Panc1 (cell line): ENCODE data around the gene PPP1R7. TPM values are rescaled to one million over a fixed set of nuclear protein-coding genes. Genes with fewer than 3 reads are reported as not detected.

ENCODE experiments used
- ATAC-seq: fragments of 200-7000 bp; cut with Tn5 transposase; 2 replicates; pipeline ENCODE4 v1.9.1; 2020; ENCODE audit warnings: mild to moderate bottlenecking, moderate library complexity
- Bru-seq: library from RNA; stranded (reverse); fragments of 400-500 nt; gene quantifications from one replicate; lab custom pipeline; 2021; lab: Mats Ljungman, UMichigan
- BruChase-seq, 2 experiments: library from RNA; stranded (reverse); fragments of 400-500 nt; gene quantifications; one replicate each; lab custom pipeline; 2021; lab: Mats Ljungman, UMichigan
- BruUV-seq: library from RNA; stranded (reverse); fragments of 400-500 nt; replicated peaks from 2 replicates; lab custom pipeline; 2021; lab: Mats Ljungman, UMichigan
- CTCF ChIA-PET: fragments of 300-600 bp; sonication (Branson Sonifier 250); formaldehyde crosslinking; loops from one replicate; lab custom pipeline; 2022; ENCODE audit warnings: antibody characterized with exemption; lab: Charles Lee
- POLR2A ChIA-PET: fragments of 300-600 bp; sonication (Branson Sonifier 250); formaldehyde crosslinking; loops from one replicate; lab custom pipeline; 2022; ENCODE audit warnings: antibody characterized with exemption; lab: Charles Lee
- DNase-seq: peaks from one replicate; pipeline ENCODE4 v3.0.0-alpha.2; 2010; ENCODE audit warnings: low read depth, low spot score
- H3K27ac ChIP-seq: 2 replicates; pipeline ENCODE4 v1.5.1; 2011; ENCODE audit warnings: mild to moderate bottlenecking, low read length, inconsistent platforms
- H3K27me3 ChIP-seq: fragments of 200-500 bp; sonication (Bioruptor generic); 2 replicates; pipeline ENCODE4 v1.6.0; 2014; ENCODE audit warnings: low read length, inconsistent platforms; ENCODE audit not compliant: control insufficient read depth, insufficient read depth
- H3K36me3 ChIP-seq: fragments of 200-500 bp; sonication (Bioruptor generic); 2 replicates; pipeline ENCODE4 v1.5.1; 2014; ENCODE audit warnings: inconsistent platforms, mild to moderate bottlenecking, low read length, moderate library complexity; ENCODE audit not compliant: control insufficient read depth, insufficient read depth
- H3K4me1 ChIP-seq: 2 replicates; pipeline ENCODE4 v1.5.1; 2011; ENCODE audit warnings: inconsistent platforms, mild to moderate bottlenecking, low read length, moderate library complexity; ENCODE audit not compliant: control insufficient read depth, insufficient read depth
- H3K4me3 ChIP-seq, 2 experiments: 2 replicates each; pipeline ENCODE4 v1.5.1; 2011 to 2012; ENCODE audit warnings: low read depth in 2 of 2, low read length in 2 of 2, mild to moderate bottlenecking in 2 of 2, inconsistent platforms in 1 of 2, moderate library complexity in 1 of 2
- H3K9me3 ChIP-seq: fragments of 200-500 bp; sonication (Bioruptor generic); 2 replicates; pipeline ENCODE4 v1.5.1; 2014; ENCODE audit warnings: low read depth, mild to moderate bottlenecking, inconsistent platforms, low read length, moderate library complexity; ENCODE audit not compliant: control insufficient read depth, insufficient read depth
- POLR2AphosphoS5 ChIP-seq: IDR thresholded peaks from 2 replicates; pipeline ENCODE4 v1.6.1; 2012; ENCODE audit warnings: mild to moderate bottlenecking, low read depth, low read length, moderate library complexity
- SIN3A ChIP-seq: IDR thresholded peaks from 2 replicates; pipeline ENCODE4 v1.6.1; 2012; ENCODE audit warnings: low read depth, mild to moderate bottlenecking, low read length, moderate library complexity, borderline replicate concordance; ENCODE audit not compliant: insufficient read depth
- TCF7L2 ChIP-seq: IDR thresholded peaks from 2 replicates; pipeline ENCODE4 v1.6.1; 2011; ENCODE audit warnings: mild to moderate bottlenecking, low read depth, low read length, inconsistent platforms
- in situ Hi-C: cut with HindIII; loops from 2 replicates; pipeline ENCODE4 v1.10.0; 2016; ENCODE audit warnings: low sequenced_read_pairs, low pct_unique_long_range_greater_than_20kb
- intact Hi-C: fragments of 100-400 bp; cut with micrococcal nuclease; formaldehyde crosslinking; loops from one replicate; pipeline ENCODE4 v1.10.0; 2022; ENCODE audit not compliant: unreplicated experiment
- long read RNA-seq: library from polyadenylated mRNA; unstranded; transcript quantifications from one replicate; pipeline ENCODE4 v2.0.0, GENCODE V29; 2021; ENCODE audit not compliant: unreplicated experiment
- polyA plus RNA-seq: library from polyadenylated mRNA; unstranded; fragments of >200 nt; gene quantifications from one replicate; pipeline ENCODE4 v1.2.1, GENCODE V29; 2012; ENCODE audit warnings: missing spikeins; ENCODE audit not compliant: insufficient read length
- total RNA-seq: library from RNA; stranded (reverse); gene quantifications from one replicate; pipeline ENCODE4 v1.2.1, GENCODE V29; 2021; ENCODE audit not compliant: unreplicated experiment
- TF ChIP-seq, protein P1 (sequence below): fragments of 450-650 bp; IDR thresholded peaks from 2 replicates; pipeline ENCODE4 v1.5.1; 2017; ENCODE audit warnings: mild to moderate bottlenecking
- TF ChIP-seq, protein P2 (sequence below), 2 experiments: IDR thresholded peaks; 2 replicates each; pipeline ENCODE4 v1.6.1; 2011 to 2012; ENCODE audit warnings: low read depth in 2 of 2, control low read depth in 1 of 2, low read length in 1 of 2, mild to moderate bottlenecking in 1 of 2, moderate library complexity in 1 of 2; ENCODE audit not compliant: insufficient read depth in 1 of 2

Gene PPP1R7, protein sequence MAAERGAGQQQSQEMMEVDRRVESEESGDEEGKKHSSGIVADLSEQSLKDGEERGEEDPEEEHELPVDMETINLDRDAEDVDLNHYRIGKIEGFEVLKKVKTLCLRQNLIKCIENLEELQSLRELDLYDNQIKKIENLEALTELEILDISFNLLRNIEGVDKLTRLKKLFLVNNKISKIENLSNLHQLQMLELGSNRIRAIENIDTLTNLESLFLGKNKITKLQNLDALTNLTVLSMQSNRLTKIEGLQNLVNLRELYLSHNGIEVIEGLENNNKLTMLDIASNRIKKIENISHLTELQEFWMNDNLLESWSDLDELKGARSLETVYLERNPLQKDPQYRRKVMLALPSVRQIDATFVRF
- 64.2 TPM for total RNA-seq
- 116 TPM for polyA plus RNA-seq
- Bru-seq, nascent RNA: percentile 64 among the genes with signal in this experiment
- BruChase-seq, experiment 1, labeled RNA remaining after a 2-hour chase: percentile 66 among the genes with signal in this experiment
- BruChase-seq, experiment 2, labeled RNA remaining after a 6-hour chase: percentile 67 among the genes with signal in this experiment
- long read RNA-seq, transcript PPP1R7-201 (10 exons, 2,386 nt): major isoform, 31 of 89 reads
- long read RNA-seq, transcript PPP1R7-206 (9 exons, 965 nt): minor isoform, 10 of 89 reads
- long read RNA-seq, partial matches to known transcripts: 25 of 89 reads
- long read RNA-seq, other reads (novel, unspliced or antisense): 12 of 89 reads

DNA sequence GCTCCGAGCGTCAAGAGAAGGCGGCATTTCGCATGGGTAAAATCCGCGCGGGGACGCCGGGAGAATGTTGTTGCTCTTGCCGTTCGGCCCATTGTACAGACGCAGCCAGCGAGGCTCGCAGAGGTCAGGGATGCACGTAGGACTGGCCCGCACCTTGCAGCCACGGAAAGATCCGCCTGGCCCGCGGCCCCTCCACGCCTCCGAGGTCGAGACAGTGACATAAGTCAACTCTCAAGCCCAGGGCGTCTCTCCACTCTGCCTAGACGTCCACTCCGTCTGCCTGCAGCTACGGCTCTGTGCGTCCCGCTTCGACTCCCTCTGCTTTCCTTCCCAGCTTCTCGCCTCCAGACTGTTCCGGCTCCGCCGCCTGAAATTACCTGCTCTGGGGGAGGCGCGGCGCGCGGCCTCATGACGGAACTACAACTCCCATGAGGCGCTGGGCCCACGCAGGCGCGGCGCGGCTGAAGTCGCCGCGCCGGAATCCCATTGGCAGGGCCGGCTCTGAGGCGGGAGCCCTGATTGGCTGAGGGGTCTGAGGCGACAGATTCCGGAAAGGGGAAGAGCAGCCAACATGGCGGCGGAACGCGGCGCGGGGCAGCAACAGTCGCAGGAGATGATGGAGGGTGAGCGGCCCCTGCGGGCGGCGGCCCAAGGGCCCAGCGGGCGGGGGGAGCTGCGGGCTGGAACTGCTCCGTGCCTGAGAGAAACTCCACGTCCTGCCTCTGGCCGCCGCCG lies at the start of gene PPP1R7:
TSS of gene PPP1R7 (plus strand) at position 543 of the 735 bp plus-strand sequence. CDS start at position 572, 29 bp downstream.
- in situ Hi-C loops (no loop called here), intact Hi-C loops (no loop called here)
- Histone ChIP-seq H3K27me3 (no peaks in the 10 kb centered on the region), H3K4me3 (peak within 1 kb of the TSS; percentile 64 to 90), H3K9me3 (no peaks in the 10 kb centered on the region), H3K27ac (peak within 1 kb of the TSS; percentile 72), H3K36me3 (peaks cover 5% of the 10 kb centered on the region; the same call in 1 of the 2 replicates), H3K4me1 (peaks cover 16% of the 10 kb centered on the region)
- ChIA-PET POLR2A (interaction anchor here (0.7 to 1.3 kb wide), 2 partner anchors 13 to 276 kb away, joined by 4 to 5 read pairs; no protein-coding TSS in a partner anchor), CTCF (interaction anchor here (0.6 kb wide), 1 partner anchor 213 kb away, joined by 3 read pairs; no protein-coding TSS in a partner anchor)
- peak; percentile 92 for ATAC-seq
- DNase-seq: peak; percentile 70
- TF ChIP-seq SIN3A (0 out of 2 replicates have a peak, but pooled peaks have one; percentile 61), POLR2AphosphoS5 (peak; percentile 70; the same call in 1 of the 2 replicates), TCF7L2 (no peak)
- TF ChIP-seq, protein P1, sequence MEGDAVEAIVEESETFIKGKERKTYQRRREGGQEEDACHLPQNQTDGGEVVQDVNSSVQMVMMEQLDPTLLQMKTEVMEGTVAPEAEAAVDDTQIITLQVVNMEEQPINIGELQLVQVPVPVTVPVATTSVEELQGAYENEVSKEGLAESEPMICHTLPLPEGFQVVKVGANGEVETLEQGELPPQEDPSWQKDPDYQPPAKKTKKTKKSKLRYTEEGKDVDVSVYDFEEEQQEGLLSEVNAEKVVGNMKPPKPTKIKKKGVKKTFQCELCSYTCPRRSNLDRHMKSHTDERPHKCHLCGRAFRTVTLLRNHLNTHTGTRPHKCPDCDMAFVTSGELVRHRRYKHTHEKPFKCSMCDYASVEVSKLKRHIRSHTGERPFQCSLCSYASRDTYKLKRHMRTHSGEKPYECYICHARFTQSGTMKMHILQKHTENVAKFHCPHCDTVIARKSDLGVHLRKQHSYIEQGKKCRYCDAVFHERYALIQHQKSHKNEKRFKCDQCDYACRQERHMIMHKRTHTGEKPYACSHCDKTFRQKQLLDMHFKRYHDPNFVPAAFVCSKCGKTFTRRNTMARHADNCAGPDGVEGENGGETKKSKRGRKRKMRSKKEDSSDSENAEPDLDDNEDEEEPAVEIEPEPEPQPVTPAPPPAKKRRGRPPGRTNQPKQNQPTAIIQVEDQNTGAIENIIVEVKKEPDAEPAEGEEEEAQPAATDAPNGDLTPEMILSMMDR: no peak
- TF ChIP-seq, protein P2, sequence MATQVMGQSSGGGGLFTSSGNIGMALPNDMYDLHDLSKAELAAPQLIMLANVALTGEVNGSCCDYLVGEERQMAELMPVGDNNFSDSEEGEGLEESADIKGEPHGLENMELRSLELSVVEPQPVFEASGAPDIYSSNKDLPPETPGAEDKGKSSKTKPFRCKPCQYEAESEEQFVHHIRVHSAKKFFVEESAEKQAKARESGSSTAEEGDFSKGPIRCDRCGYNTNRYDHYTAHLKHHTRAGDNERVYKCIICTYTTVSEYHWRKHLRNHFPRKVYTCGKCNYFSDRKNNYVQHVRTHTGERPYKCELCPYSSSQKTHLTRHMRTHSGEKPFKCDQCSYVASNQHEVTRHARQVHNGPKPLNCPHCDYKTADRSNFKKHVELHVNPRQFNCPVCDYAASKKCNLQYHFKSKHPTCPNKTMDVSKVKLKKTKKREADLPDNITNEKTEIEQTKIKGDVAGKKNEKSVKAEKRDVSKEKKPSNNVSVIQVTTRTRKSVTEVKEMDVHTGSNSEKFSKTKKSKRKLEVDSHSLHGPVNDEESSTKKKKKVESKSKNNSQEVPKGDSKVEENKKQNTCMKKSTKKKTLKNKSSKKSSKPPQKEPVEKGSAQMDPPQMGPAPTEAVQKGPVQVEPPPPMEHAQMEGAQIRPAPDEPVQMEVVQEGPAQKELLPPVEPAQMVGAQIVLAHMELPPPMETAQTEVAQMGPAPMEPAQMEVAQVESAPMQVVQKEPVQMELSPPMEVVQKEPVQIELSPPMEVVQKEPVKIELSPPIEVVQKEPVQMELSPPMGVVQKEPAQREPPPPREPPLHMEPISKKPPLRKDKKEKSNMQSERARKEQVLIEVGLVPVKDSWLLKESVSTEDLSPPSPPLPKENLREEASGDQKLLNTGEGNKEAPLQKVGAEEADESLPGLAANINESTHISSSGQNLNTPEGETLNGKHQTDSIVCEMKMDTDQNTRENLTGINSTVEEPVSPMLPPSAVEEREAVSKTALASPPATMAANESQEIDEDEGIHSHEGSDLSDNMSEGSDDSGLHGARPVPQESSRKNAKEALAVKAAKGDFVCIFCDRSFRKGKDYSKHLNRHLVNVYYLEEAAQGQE (IDR thresholded peaks at IDR 0.05; ENCODE audit: insufficient read depth in 1 of 2, low read depth in 2 of 2, low read length in 1 of 2): no peak; a peak in 1 of 4 replicates
- no TSS peak for BruUV-seq

DNA sequence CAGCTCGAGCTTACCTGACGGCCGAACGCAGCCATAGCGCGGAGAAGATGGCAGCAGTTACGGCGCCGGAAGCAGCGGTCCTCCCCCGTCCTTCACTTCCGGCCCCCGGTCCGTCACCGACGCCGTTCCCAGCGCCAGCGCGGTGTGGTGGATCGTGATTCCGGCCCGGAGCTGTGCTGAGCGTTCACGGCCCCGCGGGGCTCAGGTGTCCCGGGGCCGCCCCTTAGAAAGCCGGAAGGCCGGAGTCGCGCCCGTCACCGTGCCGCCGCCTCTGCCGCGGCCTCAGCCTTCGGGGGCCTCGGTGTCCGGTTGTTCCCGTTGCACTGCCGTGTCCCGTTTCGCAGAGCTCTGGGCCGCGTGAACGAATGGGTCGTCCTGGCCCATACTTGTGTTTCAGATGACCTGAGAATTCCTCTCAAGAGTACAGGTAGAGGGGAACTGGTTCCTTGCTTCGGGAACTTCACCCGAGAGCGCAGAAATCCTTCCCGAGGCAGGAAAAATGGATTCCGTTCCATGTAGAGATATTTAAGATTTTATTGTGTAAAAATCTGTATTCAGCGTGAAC lies 47.9 kb upstream of the PPP1R7 start, which contains the start of gene MTERF4:
TSS of gene MTERF4 (minus strand) at position 49 of the 565 bp plus-strand sequence. CDS start at position 35, 14 bp downstream.
- POLR2A ChIA-PET: interaction anchor here (0.7 kb wide), 2 partner anchors 8 to 500 kb away, joined by 3 read pairs; no protein-coding TSS in a partner anchor
- peaks cover 9% of the 10 kb centered on the region for H3K4me1 ChIP-seq
- DNase-seq: peak; percentile 25
- ATAC-seq: peak; percentile 100
- peak within 1 kb of the TSS; percentile 75 to 87 for H3K4me3 ChIP-seq
- H3K9me3 ChIP-seq: no peaks in the 10 kb centered on the region
- in situ Hi-C loops (no loop called here), intact Hi-C loops (no loop called here)
- H3K27me3 ChIP-seq: no peaks in the 10 kb centered on the region
- 0 out of 2 replicates have a peak, but pooled peaks cover 4% of the 10 kb centered on the region for H3K36me3 ChIP-seq
- BruUV-seq: TSS peak; percentile 93
- H3K27ac ChIP-seq: peak within 1 kb of the TSS; percentile 95
- CTCF ChIA-PET: no interaction called here
- TF ChIP-seq TCF7L2: peak; percentile 43; the same call in 1 of the 2 replicates
- TF ChIP-seq, protein P2 (IDR thresholded peaks at IDR 0.05; ENCODE audit: insufficient read depth in 1 of 2, low read depth in 2 of 2, low read length in 1 of 2): no peak
- TF ChIP-seq, protein P1: no peak
- peak; percentile 87 for TF ChIP-seq POLR2AphosphoS5
- TF ChIP-seq SIN3A: peak; percentile 91; the same call in 1 of the 2 replicates
